HepG2 (cell line): Measurements from ENCODE around the gene FXYD4. TPM values are rescaled to one million over a fixed set of nuclear protein-coding genes. Genes with fewer than 3 reads are reported as not detected.

Experiments used
- CREB1 ChIP-seq, 2 experiments: fragments of 450-650 bp in 1 of 2; IDR thresholded peaks; 2 replicates each; pipeline ENCODE4 v1.6.1; 2016 to 2017; ENCODE audit warnings: control low read depth in 1 of 2, mild to moderate bottlenecking in 1 of 2, missing compliant biosample characterization in 1 of 2, missing genetic modification characterization in 1 of 2
- FLYWCH1 ChIP-seq: sonication (generic); formaldehyde crosslinking; IDR thresholded peaks from 2 replicates; pipeline ENCODE4 v1.8.1; 2023; ENCODE audit warnings: mild to moderate bottlenecking, missing genetic modification reagents
- MAZ ChIP-seq, 2 experiments: sonication (generic) in 1 of 2; formaldehyde crosslinking in 1 of 2; IDR thresholded peaks; 2 replicates each; pipeline versions ENCODE4 v1.5.0 to v1.6.1; 2012 to 2020; ENCODE audit warnings: low read depth in 2 of 2, mild to moderate bottlenecking in 2 of 2, borderline replicate concordance in 1 of 2, improper control_type of control experiment in 1 of 2, low read length in 1 of 2, missing genetic modification reagents in 1 of 2, moderate library complexity in 1 of 2
- PAWR ChIP-seq: sonication (generic); formaldehyde crosslinking; IDR thresholded peaks from 2 replicates; pipeline ENCODE4 v1.4.0; 2020; ENCODE audit warnings: missing genetic modification reagents, mild to moderate bottlenecking, borderline replicate concordance
- POLR2AphosphoS2 ChIP-seq: IDR thresholded peaks from 2 replicates; pipeline ENCODE4 v1.6.1; 2011; ENCODE audit warnings: low read depth, low read length, improper control_type of control experiment
- POLR2G ChIP-seq: fragments of 200-400 bp; formaldehyde crosslinking; IDR thresholded peaks from 2 replicates; pipeline ENCODE4 v1.6.1; 2018; ENCODE audit warnings: mild to moderate bottlenecking, low read depth, low read length, moderate library complexity
- SMYD3 ChIP-seq: sonication (generic); formaldehyde crosslinking; IDR thresholded peaks from 2 replicates; pipeline ENCODE4 v1.8.1; 2023; ENCODE audit warnings: mild to moderate bottlenecking, missing genetic modification reagents
- ZMAT3 ChIP-seq: sonication (generic); formaldehyde crosslinking; conservative IDR thresholded peaks from 2 replicates; pipeline ENCODE4 v1.7.0; 2021; ENCODE audit warnings: missing genetic modification reagents
- ZNF121 ChIP-seq: sonication (generic); formaldehyde crosslinking; IDR thresholded peaks from 2 replicates; pipeline ENCODE4 v1.5.0; 2020; ENCODE audit warnings: mild to moderate bottlenecking, missing genetic modification reagents
- ZNF24 ChIP-seq: fragments of 450-650 bp; IDR thresholded peaks from 2 replicates; pipeline ENCODE4 v1.6.1; 2017; ENCODE audit warnings: antibody characterized with exemption, mild to moderate bottlenecking
- ZNF441 ChIP-seq: sonication (generic); formaldehyde crosslinking; IDR thresholded peaks from 2 replicates; pipeline ENCODE4 v1.7.0; 2021; ENCODE audit warnings: missing genetic modification reagents, borderline replicate concordance
- polyA plus RNA-seq, 8 experiments: library from polyadenylated mRNA; depleted of rRNA in 3 of 8; stranded (reverse) in 7 of 8; unstranded in 1 of 8; fragments of >200 nt; fragmentation: Illumina TruSeq in 4 of 8; extraction: Trizol in 4 of 8; gene quantifications; 2 replicates each; pipeline versions ENCODE4 v1.2.1 to v1.2.3, GENCODE V29; 2011 to 2016; ENCODE audit warnings: low read depth in 4 of 8, missing spikeins in 1 of 8, mixed read lengths in 1 of 8; ENCODE audit not compliant: insufficient read depth in 1 of 8
- total RNA-seq, 5 experiments: library from RNA; depleted of rRNA; stranded (reverse); fragments of >200 nt; fragmentation: Illumina TruSeq; extraction: Trizol; gene quantifications; 2 replicates each; pipeline ENCODE4 v1.2.3, GENCODE V29; 2016; ENCODE audit warnings: low read depth in 1 of 5
- TF ChIP-seq, protein P1 (sequence below): sonication (generic); formaldehyde crosslinking; conservative IDR thresholded peaks from 2 replicates; pipeline ENCODE4 v1.4.0; 2020; ENCODE audit warnings: missing genetic modification reagents
- TF ChIP-seq, protein P2 (sequence below): sonication (generic); formaldehyde crosslinking; IDR thresholded peaks from 2 replicates; pipeline ENCODE4 v1.5.1; 2020; ENCODE audit warnings: mild to moderate bottlenecking, missing genetic modification reagents, borderline replicate concordance
- TF ChIP-seq, protein P3 (sequence below): IDR thresholded peaks from 2 replicates; pipeline ENCODE4 v1.6.1; 2016; ENCODE audit warnings: low read depth, missing genetic modification reagents, missing compliant biosample characterization

FXYD4 gene
- total and polyA plus RNA-seq, 2 of the 13 experiments (the other 11 are each of a cell fraction or from before 2014, with no cell fraction given): not detected

DNA sequence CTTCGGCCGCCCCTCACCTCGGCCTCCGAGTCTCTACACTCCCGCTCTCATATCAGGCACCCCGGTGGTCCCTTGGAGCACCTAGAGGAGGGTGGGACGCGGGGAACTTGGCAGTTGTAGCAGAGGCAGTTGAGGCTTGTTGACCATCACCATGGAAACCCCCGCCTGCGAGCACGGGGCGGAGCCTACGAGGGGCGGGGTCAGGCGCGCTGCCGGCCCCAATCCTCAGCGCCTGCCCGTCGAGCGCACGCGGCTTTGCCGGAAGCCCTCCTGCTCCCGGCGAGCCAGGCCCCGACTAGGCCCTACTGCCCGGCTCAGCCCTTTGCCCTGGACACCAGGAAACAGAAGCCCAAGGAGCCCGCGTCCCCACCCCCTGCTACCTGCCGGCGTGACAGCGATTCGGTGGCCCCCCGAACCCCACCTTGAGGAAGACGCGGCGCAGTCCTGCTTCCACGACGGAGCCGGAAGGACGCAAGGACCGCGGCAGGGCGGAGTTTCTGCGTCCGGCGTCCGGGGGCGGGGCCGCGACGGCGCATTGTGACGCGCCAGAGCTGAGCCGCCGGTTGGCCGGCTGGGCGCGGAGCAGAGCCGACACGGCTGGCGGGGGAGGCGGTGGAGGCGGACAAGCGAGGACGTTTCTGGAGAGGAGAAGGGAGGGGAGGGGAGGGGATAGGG is 37.4 kb downstream of the FXYD4 start, which contains the start of gene HNRNPF (continued):
- TF ChIP-seq ZNF24 (no peak), ZNF441 (CRISPR knock-in tag) (no peak; the same call in 1 of the 2 replicates), POLR2G (peak; percentile 87), PAWR (CRISPR knock-in tag) (no peak), ZMAT3 (CRISPR knock-in tag) (peak; percentile 99), POLR2AphosphoS2 (no peak), CREB1 (IDR thresholded peaks at IDR 0.05) (peak; percentile 84), CREB1 (CRISPR knock-in tag; IDR thresholded peaks at IDR 0.05) (peak; percentile 74; the same call in 1 of the 2 replicates), ZNF121 (CRISPR knock-in tag) (no peak), MAZ (IDR thresholded peaks at IDR 0.05; ENCODE audit: borderline replicate concordance, low read depth, low read length) (peak; percentile 82; the same call in 1 of the 2 replicates), MAZ (CRISPR knock-in tag; IDR thresholded peaks at IDR 0.05; ENCODE audit: low read depth) (peak; percentile 83; the same call in 1 of the 2 replicates), FLYWCH1 (CRISPR knock-in tag) (no peak), SMYD3 (no peak)
- TF ChIP-seq, protein P1, sequence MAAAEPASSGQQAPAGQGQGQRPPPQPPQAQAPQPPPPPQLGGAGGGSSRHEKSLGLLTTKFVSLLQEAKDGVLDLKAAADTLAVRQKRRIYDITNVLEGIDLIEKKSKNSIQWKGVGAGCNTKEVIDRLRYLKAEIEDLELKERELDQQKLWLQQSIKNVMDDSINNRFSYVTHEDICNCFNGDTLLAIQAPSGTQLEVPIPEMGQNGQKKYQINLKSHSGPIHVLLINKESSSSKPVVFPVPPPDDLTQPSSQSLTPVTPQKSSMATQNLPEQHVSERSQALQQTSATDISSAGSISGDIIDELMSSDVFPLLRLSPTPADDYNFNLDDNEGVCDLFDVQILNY (CRISPR knock-in tag): peak; percentile 50; the same call in 1 of the 2 replicates
- TF ChIP-seq, protein P2, sequence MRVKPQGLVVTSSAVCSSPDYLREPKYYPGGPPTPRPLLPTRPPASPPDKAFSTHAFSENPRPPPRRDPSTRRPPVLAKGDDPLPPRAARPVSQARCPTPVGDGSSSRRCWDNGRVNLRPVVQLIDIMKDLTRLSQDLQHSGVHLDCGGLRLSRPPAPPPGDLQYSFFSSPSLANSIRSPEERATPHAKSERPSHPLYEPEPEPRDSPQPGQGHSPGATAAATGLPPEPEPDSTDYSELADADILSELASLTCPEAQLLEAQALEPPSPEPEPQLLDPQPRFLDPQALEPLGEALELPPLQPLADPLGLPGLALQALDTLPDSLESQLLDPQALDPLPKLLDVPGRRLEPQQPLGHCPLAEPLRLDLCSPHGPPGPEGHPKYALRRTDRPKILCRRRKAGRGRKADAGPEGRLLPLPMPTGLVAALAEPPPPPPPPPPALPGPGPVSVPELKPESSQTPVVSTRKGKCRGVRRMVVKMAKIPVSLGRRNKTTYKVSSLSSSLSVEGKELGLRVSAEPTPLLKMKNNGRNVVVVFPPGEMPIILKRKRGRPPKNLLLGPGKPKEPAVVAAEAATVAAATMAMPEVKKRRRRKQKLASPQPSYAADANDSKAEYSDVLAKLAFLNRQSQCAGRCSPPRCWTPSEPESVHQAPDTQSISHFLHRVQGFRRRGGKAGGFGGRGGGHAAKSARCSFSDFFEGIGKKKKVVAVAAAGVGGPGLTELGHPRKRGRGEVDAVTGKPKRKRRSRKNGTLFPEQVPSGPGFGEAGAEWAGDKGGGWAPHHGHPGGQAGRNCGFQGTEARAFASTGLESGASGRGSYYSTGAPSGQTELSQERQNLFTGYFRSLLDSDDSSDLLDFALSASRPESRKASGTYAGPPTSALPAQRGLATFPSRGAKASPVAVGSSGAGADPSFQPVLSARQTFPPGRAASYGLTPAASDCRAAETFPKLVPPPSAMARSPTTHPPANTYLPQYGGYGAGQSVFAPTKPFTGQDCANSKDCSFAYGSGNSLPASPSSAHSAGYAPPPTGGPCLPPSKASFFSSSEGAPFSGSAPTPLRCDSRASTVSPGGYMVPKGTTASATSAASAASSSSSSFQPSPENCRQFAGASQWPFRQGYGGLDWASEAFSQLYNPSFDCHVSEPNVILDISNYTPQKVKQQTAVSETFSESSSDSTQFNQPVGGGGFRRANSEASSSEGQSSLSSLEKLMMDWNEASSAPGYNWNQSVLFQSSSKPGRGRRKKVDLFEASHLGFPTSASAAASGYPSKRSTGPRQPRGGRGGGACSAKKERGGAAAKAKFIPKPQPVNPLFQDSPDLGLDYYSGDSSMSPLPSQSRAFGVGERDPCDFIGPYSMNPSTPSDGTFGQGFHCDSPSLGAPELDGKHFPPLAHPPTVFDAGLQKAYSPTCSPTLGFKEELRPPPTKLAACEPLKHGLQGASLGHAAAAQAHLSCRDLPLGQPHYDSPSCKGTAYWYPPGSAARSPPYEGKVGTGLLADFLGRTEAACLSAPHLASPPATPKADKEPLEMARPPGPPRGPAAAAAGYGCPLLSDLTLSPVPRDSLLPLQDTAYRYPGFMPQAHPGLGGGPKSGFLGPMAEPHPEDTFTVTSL (CRISPR knock-in tag): 0 out of 2 replicates have a peak, but pooled peaks have one; percentile 13
- TF ChIP-seq, protein P3, sequence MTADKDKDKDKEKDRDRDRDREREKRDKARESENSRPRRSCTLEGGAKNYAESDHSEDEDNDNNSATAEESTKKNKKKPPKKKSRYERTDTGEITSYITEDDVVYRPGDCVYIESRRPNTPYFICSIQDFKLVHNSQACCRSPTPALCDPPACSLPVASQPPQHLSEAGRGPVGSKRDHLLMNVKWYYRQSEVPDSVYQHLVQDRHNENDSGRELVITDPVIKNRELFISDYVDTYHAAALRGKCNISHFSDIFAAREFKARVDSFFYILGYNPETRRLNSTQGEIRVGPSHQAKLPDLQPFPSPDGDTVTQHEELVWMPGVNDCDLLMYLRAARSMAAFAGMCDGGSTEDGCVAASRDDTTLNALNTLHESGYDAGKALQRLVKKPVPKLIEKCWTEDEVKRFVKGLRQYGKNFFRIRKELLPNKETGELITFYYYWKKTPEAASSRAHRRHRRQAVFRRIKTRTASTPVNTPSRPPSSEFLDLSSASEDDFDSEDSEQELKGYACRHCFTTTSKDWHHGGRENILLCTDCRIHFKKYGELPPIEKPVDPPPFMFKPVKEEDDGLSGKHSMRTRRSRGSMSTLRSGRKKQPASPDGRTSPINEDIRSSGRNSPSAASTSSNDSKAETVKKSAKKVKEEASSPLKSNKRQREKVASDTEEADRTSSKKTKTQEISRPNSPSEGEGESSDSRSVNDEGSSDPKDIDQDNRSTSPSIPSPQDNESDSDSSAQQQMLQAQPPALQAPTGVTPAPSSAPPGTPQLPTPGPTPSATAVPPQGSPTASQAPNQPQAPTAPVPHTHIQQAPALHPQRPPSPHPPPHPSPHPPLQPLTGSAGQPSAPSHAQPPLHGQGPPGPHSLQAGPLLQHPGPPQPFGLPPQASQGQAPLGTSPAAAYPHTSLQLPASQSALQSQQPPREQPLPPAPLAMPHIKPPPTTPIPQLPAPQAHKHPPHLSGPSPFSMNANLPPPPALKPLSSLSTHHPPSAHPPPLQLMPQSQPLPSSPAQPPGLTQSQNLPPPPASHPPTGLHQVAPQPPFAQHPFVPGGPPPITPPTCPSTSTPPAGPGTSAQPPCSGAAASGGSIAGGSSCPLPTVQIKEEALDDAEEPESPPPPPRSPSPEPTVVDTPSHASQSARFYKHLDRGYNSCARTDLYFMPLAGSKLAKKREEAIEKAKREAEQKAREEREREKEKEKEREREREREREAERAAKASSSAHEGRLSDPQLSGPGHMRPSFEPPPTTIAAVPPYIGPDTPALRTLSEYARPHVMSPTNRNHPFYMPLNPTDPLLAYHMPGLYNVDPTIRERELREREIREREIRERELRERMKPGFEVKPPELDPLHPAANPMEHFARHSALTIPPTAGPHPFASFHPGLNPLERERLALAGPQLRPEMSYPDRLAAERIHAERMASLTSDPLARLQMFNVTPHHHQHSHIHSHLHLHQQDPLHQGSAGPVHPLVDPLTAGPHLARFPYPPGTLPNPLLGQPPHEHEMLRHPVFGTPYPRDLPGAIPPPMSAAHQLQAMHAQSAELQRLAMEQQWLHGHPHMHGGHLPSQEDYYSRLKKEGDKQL: 0 out of 2 replicates have a peak, but pooled peaks have one; percentile 29
